Thyroid gland (tissue), 4 donors: Measurements from ENCODE around the gene PRMT7. TPM values are rescaled to one million over a fixed set of nuclear protein-coding genes. Genes with fewer than 3 reads are reported as not detected.
A peak's percentile ranks its signal among the peaks of the same experiment; 100 is the strongest.

ENCODE experiments used
- DNase-seq, 2 donors: peaks; one replicate each; pipeline ENCODE4 v3.0.0-alpha.2; 2019
- H3K27ac ChIP-seq, 3 donors: fragments of 200-600 bp; sonication (generic); 1 replicate in 2 of 3; 2 replicates in 1 of 3; pipeline ENCODE4 v1.5.1; 2016 to 2019; ENCODE audit warnings: mild to moderate bottlenecking in 1 of 3, moderate library complexity in 1 of 3
- H3K27me3 ChIP-seq: fragments of 200-600 bp; sonication (generic); one replicate; pipeline ENCODE4 v1.5.1; 2019
- H3K36me3 ChIP-seq, 2 donors: fragments of 200-600 bp; sonication (generic); one replicate each; pipeline ENCODE4 v1.5.1; 2016 to 2019
- H3K4me1 ChIP-seq, 2 donors: fragments of 200-600 bp; sonication (generic); one replicate each; pipeline ENCODE4 v1.5.1; 2017 to 2019
- H3K4me3 ChIP-seq, 3 donors: fragments of 200-600 bp; sonication (generic); replicated peaks in 1 of 3; 1 replicate in 2 of 3; 2 replicates in 1 of 3; pipeline ENCODE4 v1.5.1; 2016; ENCODE audit warnings: mild to moderate bottlenecking in 1 of 3
- H3K9me3 ChIP-seq: fragments of 200-600 bp; sonication (generic); one replicate; pipeline ENCODE4 v1.5.1; 2017
- POLR2A ChIP-seq, 2 donors: fragments of 450-650 bp; IDR thresholded peaks; one replicate each; pipeline ENCODE4 v1.6.1; 2017; ENCODE audit warnings: antibody characterized with exemption in 2 of 2, mild to moderate bottlenecking in 2 of 2, moderate library complexity in 1 of 2
- WGBS, 2 donors: methylation state at CpG; one replicate each; pipeline ENCODE4 v1.1.5; 2017; 5-methylcytosine and 5-hydroxymethylcytosine counted together
- intact Hi-C: fragments of 100-400 bp; cut with DNase I; formaldehyde crosslinking; loops from one replicate; pipeline ENCODE4 v1.15.1; 2023
- total RNA-seq, 4 donors: library from RNA; depleted of rRNA; stranded (reverse); fragments of >200 nt; gene quantifications; one replicate each; pipeline ENCODE4 v1.2.3, GENCODE V29; 2016
- TF ChIP-seq, protein P1 (sequence below), 6 experiments: fragments of 200-600 bp in 3 of 6; fragments of 450-650 bp in 3 of 6; sonication (generic) in 3 of 6; IDR thresholded peaks; one replicate each; pipeline ENCODE4 v1.5.1; 2016 to 2019; ENCODE audit warnings: antibody characterized with exemption in 6 of 6, mild to moderate bottlenecking in 2 of 6, inconsistent platforms in 1 of 6, moderate library complexity in 1 of 6

Gene PRMT7
- total RNA-seq, 4 donors from 2014 or later = 41.7 to 57.0 (median 46.9) TPM

DNA sequence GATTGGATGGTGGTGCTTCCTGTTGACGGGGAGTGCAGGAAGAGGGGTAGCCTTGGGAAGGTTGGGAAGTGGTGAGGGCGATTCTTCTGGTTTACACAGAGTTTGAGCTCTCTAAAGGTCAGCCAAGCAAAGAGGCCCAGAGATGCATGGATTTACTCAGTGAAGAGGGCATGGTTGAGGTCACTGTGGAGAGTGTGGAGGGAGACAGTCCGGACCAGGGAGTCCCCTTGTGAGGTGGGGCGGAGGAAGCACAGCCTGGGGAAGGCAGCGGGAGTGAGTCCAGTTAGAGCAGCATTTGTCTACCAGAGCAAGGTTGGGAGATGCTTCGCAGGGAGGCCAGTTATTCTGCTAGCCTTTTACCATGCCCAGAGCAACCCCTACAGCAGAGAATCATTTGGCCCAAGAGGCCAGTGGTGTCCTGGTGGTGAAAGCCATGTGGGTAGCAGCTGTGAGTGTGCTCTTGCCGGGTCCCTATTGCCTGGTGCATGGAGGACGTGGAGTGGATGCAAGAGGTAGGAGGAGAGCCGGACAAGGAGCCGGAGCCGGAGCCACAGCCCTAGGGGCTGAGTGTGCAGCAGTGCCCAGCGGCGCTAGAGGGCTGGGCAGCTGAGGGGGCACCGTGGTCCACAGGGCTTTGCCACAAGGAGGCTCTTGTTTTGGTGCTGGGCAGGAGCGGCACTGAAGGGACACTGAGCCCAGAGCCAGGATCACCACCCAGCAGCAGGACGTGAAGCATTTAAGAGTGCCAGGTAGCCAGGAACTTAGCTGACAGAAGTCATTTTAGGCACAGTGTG is 27.7 kb downstream of the PRMT7 start:
- Histone ChIP-seq H3K27ac (peak overlapping the region in 2 of 3 donors; percentile 1 to 51), H3K36me3 (peaks cover 0 to 5% of the 10 kb centered on the region in 2 donors), H3K4me1 (peaks cover 39 to 56% of the 10 kb centered on the region in 2 donors), H3K4me3 (no peak overlapping the region), H3K9me3 (no peaks in the 10 kb centered on the region), H3K27me3 (no peaks in the 10 kb centered on the region)
- intact Hi-C loops = no loop called here
- WGBS, 2 donors = 55 to 61% methylated on average over 16 of the region's 16 CpGs
- TF ChIP-seq, protein P1, sequence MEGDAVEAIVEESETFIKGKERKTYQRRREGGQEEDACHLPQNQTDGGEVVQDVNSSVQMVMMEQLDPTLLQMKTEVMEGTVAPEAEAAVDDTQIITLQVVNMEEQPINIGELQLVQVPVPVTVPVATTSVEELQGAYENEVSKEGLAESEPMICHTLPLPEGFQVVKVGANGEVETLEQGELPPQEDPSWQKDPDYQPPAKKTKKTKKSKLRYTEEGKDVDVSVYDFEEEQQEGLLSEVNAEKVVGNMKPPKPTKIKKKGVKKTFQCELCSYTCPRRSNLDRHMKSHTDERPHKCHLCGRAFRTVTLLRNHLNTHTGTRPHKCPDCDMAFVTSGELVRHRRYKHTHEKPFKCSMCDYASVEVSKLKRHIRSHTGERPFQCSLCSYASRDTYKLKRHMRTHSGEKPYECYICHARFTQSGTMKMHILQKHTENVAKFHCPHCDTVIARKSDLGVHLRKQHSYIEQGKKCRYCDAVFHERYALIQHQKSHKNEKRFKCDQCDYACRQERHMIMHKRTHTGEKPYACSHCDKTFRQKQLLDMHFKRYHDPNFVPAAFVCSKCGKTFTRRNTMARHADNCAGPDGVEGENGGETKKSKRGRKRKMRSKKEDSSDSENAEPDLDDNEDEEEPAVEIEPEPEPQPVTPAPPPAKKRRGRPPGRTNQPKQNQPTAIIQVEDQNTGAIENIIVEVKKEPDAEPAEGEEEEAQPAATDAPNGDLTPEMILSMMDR (IDR thresholded peaks at IDR 0.05) = no peak
- TF ChIP-seq POLR2A (IDR thresholded peaks at IDR 0.05) = no peak
- peak; percentile 76 to 77 for DNase-seq

DNA sequence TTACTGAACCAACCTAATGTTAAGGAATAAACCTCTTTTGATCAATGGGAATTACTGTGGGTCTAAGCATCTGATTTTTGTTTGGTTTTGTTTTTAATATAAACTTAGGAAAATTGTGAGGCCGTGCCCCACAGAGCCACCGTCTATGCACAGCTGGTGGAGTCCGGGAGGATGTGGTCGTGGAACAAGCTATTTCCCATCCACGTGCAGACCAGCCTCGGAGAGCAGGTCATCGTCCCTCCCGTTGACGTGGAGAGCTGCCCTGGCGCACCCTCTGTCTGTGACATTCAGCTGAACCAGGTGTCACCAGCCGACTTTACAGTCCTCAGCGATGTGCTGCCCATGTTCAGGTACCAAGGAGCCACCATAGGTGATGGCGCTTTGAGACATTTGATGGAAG is 28.4 kb downstream of the PRMT7 start:
- H3K4me3 ChIP-seq = no peak overlapping the region
- H3K36me3 ChIP-seq = peaks cover 0 to 5% of the 10 kb centered on the region in 2 donors
- no peaks in the 10 kb centered on the region for H3K27me3 ChIP-seq
- peak overlapping the region in 1 of 3 donors; percentile 51 for H3K27ac ChIP-seq
- peaks cover 34 to 49% of the 10 kb centered on the region in 2 donors for H3K4me1 ChIP-seq
- intact Hi-C loops = no loop called here
- no peaks in the 10 kb centered on the region for H3K9me3 ChIP-seq
- WGBS, 2 donors = 88 to 89% methylated on average over 13 of the region's 13 CpGs
- TF ChIP-seq, protein P1 (IDR thresholded peaks at IDR 0.05) = no peak
- no peak for TF ChIP-seq POLR2A (IDR thresholded peaks at IDR 0.05)
- DNase-seq = no peak

DNA sequence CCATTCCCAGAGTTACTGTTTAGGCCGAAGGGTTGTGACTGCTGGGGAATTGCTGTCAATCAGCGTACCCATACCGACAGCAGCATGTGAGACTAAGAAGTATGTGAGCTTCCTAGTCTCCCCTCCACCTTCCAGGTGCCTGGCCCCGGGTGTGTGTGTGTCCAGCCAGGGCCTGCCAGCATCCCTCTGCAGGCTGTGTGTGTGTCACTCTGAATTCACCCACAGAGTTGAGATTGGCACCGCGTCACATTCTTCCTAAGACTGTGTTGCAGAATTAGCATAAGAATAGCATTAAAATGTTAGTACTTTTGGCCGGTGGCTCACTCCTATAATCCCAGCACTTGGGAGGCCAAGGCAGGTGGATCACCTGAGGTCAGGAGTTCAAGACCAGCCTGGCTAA is 31.8 kb downstream of the PRMT7 start:
- TF ChIP-seq, protein P1 (IDR thresholded peaks at IDR 0.05) = no peak
- TF ChIP-seq POLR2A (IDR thresholded peaks at IDR 0.05) = no peak
- no peak for DNase-seq
- WGBS, 2 donors = 95 to 98% methylated on average over 7 of the region's 7 CpGs
- intact Hi-C loops = no loop called here
- Histone ChIP-seq H3K4me1 (peaks cover 53 to 56% of the 10 kb centered on the region in 2 donors), H3K27me3 (no peaks in the 10 kb centered on the region), H3K36me3 (peaks cover 0 to 2% of the 10 kb centered on the region in 2 donors), H3K27ac (no peak overlapping the region), H3K4me3 (no peak overlapping the region), H3K9me3 (no peaks in the 10 kb centered on the region)

DNA sequence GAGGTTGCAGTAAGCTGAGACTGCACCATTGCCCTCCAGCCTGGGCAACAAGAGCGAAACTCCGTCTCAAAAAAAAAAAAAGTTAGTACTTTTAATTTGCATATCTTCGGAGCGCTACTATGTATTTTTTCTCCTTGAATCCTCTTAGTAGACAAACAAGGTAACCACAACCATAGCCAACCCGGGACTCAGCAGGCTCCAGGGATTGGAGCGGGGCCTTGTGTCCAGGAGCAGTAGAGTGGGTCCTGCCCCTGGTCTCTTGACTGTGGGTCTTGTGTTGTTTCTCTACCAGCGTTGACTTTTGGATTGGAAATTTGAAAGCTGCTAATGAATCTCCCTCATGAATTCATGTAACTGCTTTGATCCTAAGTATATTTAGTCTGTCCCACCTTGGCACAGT is 32.3 kb downstream of the PRMT7 start:
- TF ChIP-seq POLR2A (IDR thresholded peaks at IDR 0.05) = no peak
- TF ChIP-seq, protein P1 (IDR thresholded peaks at IDR 0.05) = no peak
- peaks cover 0 to 1% of the 10 kb centered on the region in 2 donors for H3K36me3 ChIP-seq
- H3K4me1 ChIP-seq = peaks cover 53 to 56% of the 10 kb centered on the region in 2 donors
- no peaks in the 10 kb centered on the region for H3K9me3 ChIP-seq
- intact Hi-C loops = no loop called here
- DNase-seq = no peak
- H3K27ac ChIP-seq = no peak overlapping the region
- WGBS, 2 donors = 96 to 97% methylated on average over 7 of the region's 7 CpGs
- no peak overlapping the region for H3K4me3 ChIP-seq
- no peaks in the 10 kb centered on the region for H3K27me3 ChIP-seq

DNA sequence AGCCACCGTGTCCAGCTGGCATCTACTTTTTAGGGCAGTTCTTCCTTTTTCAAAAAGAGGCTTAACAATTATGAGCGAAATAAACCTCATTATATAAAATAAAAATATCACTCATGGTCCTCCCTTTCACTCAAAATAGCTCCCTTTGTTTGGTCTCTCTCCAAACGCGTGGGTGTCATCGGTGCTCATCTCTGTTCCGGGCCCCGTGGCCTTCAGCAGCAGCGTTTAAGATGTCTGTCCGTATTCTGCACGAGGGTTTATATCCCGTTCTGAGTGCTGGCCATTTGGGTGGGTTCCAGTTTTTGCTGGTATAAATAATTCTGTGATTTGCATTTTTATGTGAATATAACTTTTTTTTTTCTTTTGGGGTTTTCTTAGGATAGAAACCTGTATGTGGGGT is 33.4 kb downstream of the PRMT7 start:
- H3K36me3 ChIP-seq = peaks cover 5 to 12% of the 10 kb centered on the region in 2 donors
- no peaks in the 10 kb centered on the region for H3K9me3 ChIP-seq
- H3K4me3 ChIP-seq = no peak overlapping the region
- no peaks in the 10 kb centered on the region for H3K27me3 ChIP-seq
- intact Hi-C loops = no loop called here
- no peak for DNase-seq
- WGBS, 2 donors = 76 to 87% methylated on average over 11 of the region's 11 CpGs
- H3K27ac ChIP-seq = no peak overlapping the region
- H3K4me1 ChIP-seq = peaks cover 43 to 49% of the 10 kb centered on the region in 2 donors
- TF ChIP-seq, protein P1 (IDR thresholded peaks at IDR 0.05) = no peak
- TF ChIP-seq POLR2A (IDR thresholded peaks at IDR 0.05) = no peak
